OCI-LY3 (cell line): Measurements from ENCODE around the gene HBA1.

Experiments used
- H2AFZ ChIP-seq: fragments of 200-600, 300-600 bp; shearing (Covaris generic); 2 replicates; pipeline ENCODE4 v1.6.0; 2014; ENCODE audit warnings: antibody characterized with exemption, low read depth, low read length
- H3K27ac ChIP-seq: fragments of 200-600, 300-600 bp; sonication (generic); 2 replicates; pipeline ENCODE4 v1.5.1; 2014; ENCODE audit warnings: mild to moderate bottlenecking, low read length, moderate library complexity, mixed read lengths
- H3K27me3 ChIP-seq: fragments of 200-600, 300-600 bp; sonication (generic); 2 replicates; pipeline ENCODE4 v1.6.1; 2014; ENCODE audit warnings: low read depth, low read length, mixed read lengths
- H3K36me3 ChIP-seq: fragments of 200-600, 300-600 bp; sonication (generic); replicated peaks from 2 replicates; pipeline ENCODE3; 2014; ENCODE audit warnings: low read depth, low read length, mixed read lengths
- H3K4me1 ChIP-seq: fragments of 300-600, 200-600 bp; sonication (generic); 2 replicates; pipeline ENCODE4 v1.6.1; 2014; ENCODE audit warnings: low read length, mixed read lengths
- H3K4me2 ChIP-seq: fragments of 200-600, 300-600 bp; sonication (generic); 2 replicates; pipeline ENCODE4 v1.6.1; 2014; ENCODE audit warnings: low read length, mixed read lengths
- H3K4me3 ChIP-seq: fragments of 300-600, 200-600 bp; sonication (generic); 2 replicates; pipeline ENCODE4 v1.5.1; 2014; ENCODE audit warnings: antibody characterized with exemption, mild to moderate bottlenecking, low read length, moderate library complexity
- H3K79me2 ChIP-seq: fragments of 300-600, 200-600 bp; shearing (Covaris generic); 2 replicates; pipeline ENCODE4 v1.6.1; 2014; ENCODE audit warnings: mild to moderate bottlenecking, low read length, mixed read lengths
- H3K9ac ChIP-seq: fragments of 300-600, 200-600 bp; shearing (Covaris generic); 2 replicates; pipeline ENCODE4 v1.6.0; 2014; ENCODE audit warnings: mild to moderate bottlenecking, low read length, moderate library complexity
- H3K9me3 ChIP-seq: fragments of 200-600, 300-600 bp; shearing (Covaris generic); 2 replicates; pipeline ENCODE4 v1.6.1; 2014; ENCODE audit warnings: low read length, mixed read lengths; ENCODE audit not compliant: insufficient read depth
- H4K20me1 ChIP-seq: fragments of 200-600, 300-600 bp; sonication (generic); 2 replicates; pipeline ENCODE4 v1.6.1; 2016; ENCODE audit warnings: low read length, mixed read lengths; ENCODE audit not compliant: insufficient read depth
- EZH2phosphoT487 ChIP-seq: fragments of 200-600 bp; shearing (Covaris generic); IDR thresholded peaks from 2 replicates; pipeline ENCODE4 v1.6.1; 2018; ENCODE audit warnings: antibody characterized with exemption, mixed run types, low read depth
- TF ChIP-seq, protein P1 (sequence below): fragments of 200-600, 300-600 bp; sonication (generic); IDR thresholded peaks from 2 replicates; pipeline ENCODE4 v1.5.1; 2014; ENCODE audit warnings: antibody characterized with exemption, low read length, low read depth

The HBA1 gene

GRCh38 chr16:133716-134115 lies 42.8 kb upstream of the HBA1 start:
- Histone ChIP-seq H2AFZ (no peak overlapping the region), H3K36me3 (peaks cover 20% of the 10 kb centered on the region), H4K20me1 (peaks cover 27% of the 10 kb centered on the region), H3K27ac (no peak overlapping the region), H3K4me1 (peaks cover 5% of the 10 kb centered on the region), H3K4me2 (no peak overlapping the region), H3K9me3 (no peaks in the 10 kb centered on the region), H3K9ac (no peak overlapping the region), H3K79me2 (peaks cover 89% of the 10 kb centered on the region), H3K27me3 (no peaks in the 10 kb centered on the region), H3K4me3 (no peak overlapping the region)
- TF ChIP-seq, protein P1, sequence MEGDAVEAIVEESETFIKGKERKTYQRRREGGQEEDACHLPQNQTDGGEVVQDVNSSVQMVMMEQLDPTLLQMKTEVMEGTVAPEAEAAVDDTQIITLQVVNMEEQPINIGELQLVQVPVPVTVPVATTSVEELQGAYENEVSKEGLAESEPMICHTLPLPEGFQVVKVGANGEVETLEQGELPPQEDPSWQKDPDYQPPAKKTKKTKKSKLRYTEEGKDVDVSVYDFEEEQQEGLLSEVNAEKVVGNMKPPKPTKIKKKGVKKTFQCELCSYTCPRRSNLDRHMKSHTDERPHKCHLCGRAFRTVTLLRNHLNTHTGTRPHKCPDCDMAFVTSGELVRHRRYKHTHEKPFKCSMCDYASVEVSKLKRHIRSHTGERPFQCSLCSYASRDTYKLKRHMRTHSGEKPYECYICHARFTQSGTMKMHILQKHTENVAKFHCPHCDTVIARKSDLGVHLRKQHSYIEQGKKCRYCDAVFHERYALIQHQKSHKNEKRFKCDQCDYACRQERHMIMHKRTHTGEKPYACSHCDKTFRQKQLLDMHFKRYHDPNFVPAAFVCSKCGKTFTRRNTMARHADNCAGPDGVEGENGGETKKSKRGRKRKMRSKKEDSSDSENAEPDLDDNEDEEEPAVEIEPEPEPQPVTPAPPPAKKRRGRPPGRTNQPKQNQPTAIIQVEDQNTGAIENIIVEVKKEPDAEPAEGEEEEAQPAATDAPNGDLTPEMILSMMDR, result no peak
- TF ChIP-seq EZH2phosphoT487, result no peak

DNA sequence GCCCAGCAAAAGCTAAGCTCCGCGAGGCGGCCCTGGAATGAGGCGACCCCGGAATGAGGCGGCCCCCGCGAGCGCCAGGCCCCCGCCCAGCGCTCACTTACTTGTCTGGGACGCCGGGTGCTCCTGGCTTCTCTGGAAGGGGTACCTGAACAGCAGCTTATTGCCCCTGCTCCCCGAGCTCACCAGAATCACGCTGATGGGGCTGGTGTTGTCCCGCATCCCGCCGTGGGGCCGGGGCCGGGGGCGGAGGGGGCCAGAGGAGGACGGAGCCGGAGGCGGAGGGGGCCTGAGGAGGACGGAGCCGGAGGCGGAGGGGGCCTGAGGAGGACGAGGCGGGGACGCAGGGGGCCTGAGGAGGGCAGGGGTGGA lies 38.4 kb upstream of the HBA1 start:
- H3K36me3 ChIP-seq, result peaks cover 6% of the 10 kb centered on the region
- peaks cover 9% of the 10 kb centered on the region; the same call in 1 of the 2 replicates for H4K20me1 ChIP-seq
- H3K4me3 ChIP-seq, result peak overlapping the region; percentile 87
- peaks cover 48% of the 10 kb centered on the region for H3K79me2 ChIP-seq
- H2AFZ ChIP-seq, result no peak overlapping the region
- no peaks in the 10 kb centered on the region for H3K27me3 ChIP-seq
- H3K9me3 ChIP-seq, result no peaks in the 10 kb centered on the region; the same call in 1 of the 2 replicates
- H3K27ac ChIP-seq, result peak overlapping the region; percentile 48
- H3K4me2 ChIP-seq, result peak overlapping the region; percentile 60
- peak overlapping the region; percentile 81 for H3K9ac ChIP-seq
- TF ChIP-seq, protein P1, result no peak
- TF ChIP-seq EZH2phosphoT487, result no peak
- peaks cover 5% of the 10 kb centered on the region for H3K4me1 ChIP-seq

GRCh38 chr16:140175-140857 lies 36.2 kb upstream of the HBA1 start:
- no peak overlapping the region for H3K9ac ChIP-seq
- TF ChIP-seq EZH2phosphoT487, result no peak
- TF ChIP-seq, protein P1, result no peak
- H3K27ac ChIP-seq, result no peak overlapping the region
- no peaks in the 10 kb centered on the region; the same call in 1 of the 2 replicates for H3K9me3 ChIP-seq
- peaks cover 4% of the 10 kb centered on the region for H3K36me3 ChIP-seq
- no peak overlapping the region for H3K4me2 ChIP-seq
- H4K20me1 ChIP-seq, result no peaks in the 10 kb centered on the region
- peaks cover 27% of the 10 kb centered on the region for H3K79me2 ChIP-seq
- no peak overlapping the region for H3K4me3 ChIP-seq
- peaks cover 5% of the 10 kb centered on the region for H3K4me1 ChIP-seq
- no peak overlapping the region for H2AFZ ChIP-seq
- H3K27me3 ChIP-seq, result no peaks in the 10 kb centered on the region

DNA sequence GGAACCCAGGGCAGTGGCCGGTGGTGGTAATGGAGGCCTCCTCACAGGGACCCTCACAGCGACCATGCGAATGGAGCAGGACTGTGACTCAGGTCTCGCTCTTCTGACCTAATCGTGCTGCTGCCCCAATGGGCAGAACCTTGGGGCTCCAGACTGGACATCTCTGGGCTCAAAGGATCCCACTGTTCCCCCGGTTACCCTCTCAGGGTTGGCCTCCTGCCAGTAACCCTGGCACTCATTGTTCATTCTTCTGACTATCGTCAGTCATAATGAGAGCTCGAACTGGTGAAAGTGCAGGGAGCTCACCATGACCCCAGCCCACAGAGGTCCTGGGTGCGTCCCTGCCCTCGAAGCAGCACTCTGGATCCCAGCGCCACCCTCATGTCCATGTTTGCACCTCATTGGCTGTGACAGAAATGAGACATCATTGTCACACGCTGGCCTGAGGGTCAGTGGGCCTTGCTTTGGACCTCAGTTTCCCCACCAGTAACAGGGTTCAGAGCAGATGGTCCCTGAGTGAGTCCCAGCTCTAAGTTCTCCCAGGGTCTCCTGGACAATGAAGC lies 34.0 kb upstream of the HBA1 start:
- peaks cover under 1% of the 10 kb centered on the region; the same call in 1 of the 2 replicates for H3K4me1 ChIP-seq
- no peaks in the 10 kb centered on the region for H3K36me3 ChIP-seq
- no peak overlapping the region for H2AFZ ChIP-seq
- no peak overlapping the region for H3K27ac ChIP-seq
- no peak overlapping the region for H3K4me2 ChIP-seq
- H3K79me2 ChIP-seq, result peaks cover 7% of the 10 kb centered on the region
- H4K20me1 ChIP-seq, result no peaks in the 10 kb centered on the region
- no peak for TF ChIP-seq EZH2phosphoT487
- TF ChIP-seq, protein P1, result no peak
- H3K9me3 ChIP-seq, result no peaks in the 10 kb centered on the region; the same call in 1 of the 2 replicates
- no peak overlapping the region for H3K9ac ChIP-seq
- no peak overlapping the region for H3K4me3 ChIP-seq
- H3K27me3 ChIP-seq, result no peaks in the 10 kb centered on the region
